Measurements from ENCODE around the gene HSBP1L1.
"Not testable (repeated sequence)": the region's sequence is repeated elsewhere in the genome, so short reads cannot be mapped to it uniquely, and the experiment has no call there.

The HSBP1L1 gene

GRCh38 chr18:79991494-79991893 is 27.1 kb downstream of the HSBP1L1 start:
- H3K4me3 ChIP-seq (ENCODE audit: low read depth, low read length): no peak overlapping the region
- no peak for DNase-seq (ENCODE audit: low read depth, low spot score)
- TF ChIP-seq, protein P1, sequence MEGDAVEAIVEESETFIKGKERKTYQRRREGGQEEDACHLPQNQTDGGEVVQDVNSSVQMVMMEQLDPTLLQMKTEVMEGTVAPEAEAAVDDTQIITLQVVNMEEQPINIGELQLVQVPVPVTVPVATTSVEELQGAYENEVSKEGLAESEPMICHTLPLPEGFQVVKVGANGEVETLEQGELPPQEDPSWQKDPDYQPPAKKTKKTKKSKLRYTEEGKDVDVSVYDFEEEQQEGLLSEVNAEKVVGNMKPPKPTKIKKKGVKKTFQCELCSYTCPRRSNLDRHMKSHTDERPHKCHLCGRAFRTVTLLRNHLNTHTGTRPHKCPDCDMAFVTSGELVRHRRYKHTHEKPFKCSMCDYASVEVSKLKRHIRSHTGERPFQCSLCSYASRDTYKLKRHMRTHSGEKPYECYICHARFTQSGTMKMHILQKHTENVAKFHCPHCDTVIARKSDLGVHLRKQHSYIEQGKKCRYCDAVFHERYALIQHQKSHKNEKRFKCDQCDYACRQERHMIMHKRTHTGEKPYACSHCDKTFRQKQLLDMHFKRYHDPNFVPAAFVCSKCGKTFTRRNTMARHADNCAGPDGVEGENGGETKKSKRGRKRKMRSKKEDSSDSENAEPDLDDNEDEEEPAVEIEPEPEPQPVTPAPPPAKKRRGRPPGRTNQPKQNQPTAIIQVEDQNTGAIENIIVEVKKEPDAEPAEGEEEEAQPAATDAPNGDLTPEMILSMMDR (IDR thresholded peaks at IDR 0.05; ENCODE audit: insufficient read depth, low read length, missing control alignments): no peak
- ChIA-PET POLR2A (no interaction called here), CTCF (no interaction called here)

DNA sequence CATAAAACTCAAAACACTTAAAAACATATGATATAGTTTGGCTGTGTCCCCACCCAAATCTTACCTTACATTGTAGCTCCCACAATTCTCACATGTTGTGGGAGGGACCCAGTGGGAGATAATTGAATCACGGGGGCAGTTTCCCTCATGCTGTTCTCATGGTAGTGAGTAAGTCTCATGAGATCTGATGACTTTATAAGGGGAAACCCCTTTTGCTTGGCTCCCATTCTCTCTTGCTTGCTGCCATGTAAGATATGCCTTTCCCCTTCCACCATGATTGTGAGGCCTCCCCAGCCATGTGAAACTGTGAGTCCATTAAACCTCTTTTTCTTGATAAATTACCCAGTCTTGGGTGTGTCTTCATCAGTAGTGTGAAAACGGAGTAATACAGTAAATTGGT is 35.3 kb downstream of the HSBP1L1 start:
- DNase-seq (ENCODE audit: low read depth, low spot score); CTCF ChIA-PET; POLR2A ChIA-PET; H3K4me3 ChIP-seq (ENCODE audit: low read depth, low read length): not testable (repeated sequence)

- no peak overlapping the region for H3K4me3 ChIP-seq (ENCODE audit: low read depth, low read length)
- DNase-seq (ENCODE audit: low read depth, low spot score): no peak
- ChIA-PET POLR2A (no interaction called here), CTCF (no interaction called here)
- TF ChIP-seq, protein P1 (IDR thresholded peaks at IDR 0.05; ENCODE audit: insufficient read depth, low read length, missing control alignments): no peak
Measured at GRCh38 chr18:80000877-80001276, 36.4 kb downstream of the HSBP1L1 start.

DNA sequence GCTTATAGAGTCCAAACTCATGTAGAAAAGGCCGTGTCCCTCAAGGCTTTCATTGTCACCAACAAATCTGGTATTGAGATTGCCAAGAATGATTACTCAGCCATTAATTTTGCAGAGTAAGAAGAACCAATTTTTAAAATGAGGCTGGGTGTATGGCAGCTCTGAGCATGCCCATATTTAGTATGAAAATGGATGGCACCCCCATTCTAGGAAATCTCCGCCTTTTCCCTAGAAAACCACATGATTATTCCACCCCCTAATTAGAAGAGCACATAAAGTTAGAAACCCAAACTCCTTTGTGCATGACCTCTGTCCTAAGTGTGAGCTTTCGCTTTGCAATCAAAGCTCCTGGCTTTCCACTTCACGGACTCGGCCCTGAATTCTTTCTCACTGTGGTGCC is 38.0 kb downstream of the HSBP1L1 start:
- no peak overlapping the region for H3K4me3 ChIP-seq (ENCODE audit: low read depth, low read length)
- TF ChIP-seq, protein P1 (IDR thresholded peaks at IDR 0.05; ENCODE audit: insufficient read depth, low read length, missing control alignments): no peak
- CTCF ChIA-PET: no interaction called here
- no peak for DNase-seq (ENCODE audit: low read depth, low spot score)
- POLR2A ChIA-PET: no interaction called here

DNA sequence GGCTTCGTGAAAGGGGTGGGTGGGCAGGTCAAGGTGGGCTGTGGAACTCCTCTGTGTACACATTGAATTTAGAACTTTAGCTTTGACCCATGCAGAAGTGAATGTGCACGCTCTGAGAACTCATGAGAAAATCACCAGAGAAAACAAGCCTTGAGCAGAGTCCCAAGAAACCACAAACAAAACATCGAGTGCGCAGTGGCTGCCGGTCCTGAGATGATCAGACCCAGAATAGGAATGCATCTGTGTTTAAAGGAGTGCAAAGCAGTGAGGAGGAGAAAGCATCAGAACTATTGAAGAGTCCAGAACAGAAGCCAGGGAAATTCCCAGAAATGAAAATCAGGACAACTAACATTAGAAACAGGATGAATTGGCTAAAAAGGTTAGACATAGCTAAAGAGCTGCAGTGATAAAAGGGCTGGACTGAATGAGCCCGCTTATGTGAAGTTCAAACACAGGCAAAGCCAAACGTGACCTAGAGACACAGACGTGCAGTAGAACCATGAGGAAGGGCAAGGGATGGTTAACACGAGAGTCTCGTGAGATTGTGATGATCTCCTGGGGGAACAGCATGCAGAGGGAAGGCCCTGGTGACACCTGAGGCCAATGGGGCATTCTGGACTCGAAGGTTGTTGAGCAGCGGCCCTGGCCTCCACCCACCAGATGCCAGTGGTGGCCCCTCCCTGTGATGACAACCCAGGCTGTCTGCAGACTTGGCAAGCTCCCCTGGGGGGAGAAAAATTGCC is 40.3 kb downstream of the HSBP1L1 start:
- DNase-seq (ENCODE audit: low read depth, low spot score): no peak
- ChIA-PET POLR2A (no interaction called here), CTCF (no interaction called here)
- TF ChIP-seq, protein P1 (IDR thresholded peaks at IDR 0.05; ENCODE audit: insufficient read depth, low read length, missing control alignments): no peak
- H3K4me3 ChIP-seq (ENCODE audit: low read depth, low read length): no peak overlapping the region

- POLR2A ChIA-PET: no interaction called here
- DNase-seq (ENCODE audit: low read depth, low spot score): no peak
- no peak overlapping the region for H3K4me3 ChIP-seq (ENCODE audit: low read depth, low read length)
- CTCF ChIA-PET: no interaction called here
- TF ChIP-seq, protein P1 (IDR thresholded peaks at IDR 0.05; ENCODE audit: insufficient read depth, low read length, missing control alignments): no peak
Measured at GRCh38 chr18:80006724-80007123, 42.3 kb downstream of the HSBP1L1 start.

All from AG04449 (cell line).